ENCODE measurements around the gene PRR33.

Gene PRR33

GRCh38 chr11:1927848-1928469 is 36.3 kb upstream of the PRR33 start:
- DNase-seq, result no peak

- DNase-seq, result no peak
These were observed 35.5 kb upstream of the PRR33 start for GRCh38 chr11:1927026-1927847.

GRCh38 chr11:1926156-1927025 is 34.7 kb upstream of the PRR33 start:
- DNase-seq, result no peak

- no peak for DNase-seq
These were observed 33.9 kb upstream of the PRR33 start for GRCh38 chr11:1925373-1926155.

- no peak for DNase-seq
These were observed 33.1 kb upstream of the PRR33 start for GRCh38 chr11:1924646-1925372.

GRCh38 chr11:1924181-1924580 is 32.5 kb upstream of the PRR33 start:
- DNase-seq, result no peak

GRCh38 chr11:1923201-1923956 is 31.7 kb upstream of the PRR33 start:
- no peak for DNase-seq

GRCh38 chr11:1922481-1923081 is 30.9 kb upstream of the PRR33 start:
- no peak for DNase-seq

- no peak for DNase-seq
These were observed 30.0 kb upstream of the PRR33 start for GRCh38 chr11:1921574-1922141.

GRCh38 chr11:1920909-1921573 is 29.3 kb upstream of the PRR33 start:
- no peak for DNase-seq

GRCh38 chr11:1920128-1920908 is 28.6 kb upstream of the PRR33 start:
- DNase-seq, result no peak

- DNase-seq, result no peak
These were observed 27.9 kb upstream of the PRR33 start, which contains the start of gene TNNT3 for GRCh38 chr11:1919391-1920127. TSS of gene TNNT3 (plus strand) at chr11:1919703. CDS start at chr11:1922875, 3,172 bp downstream.

- no peak for DNase-seq
These were observed 27.0 kb upstream of the PRR33 start for GRCh38 chr11:1918436-1919315.

GRCh38 chr11:1917523-1918435 is 26.1 kb upstream of the PRR33 start:
- DNase-seq, result no peak

GRCh38 chr11:1916986-1917522 is 25.4 kb upstream of the PRR33 start:
- DNase-seq, result no peak
